Mesenchymal stem cell (in vitro differentiated cells and primary cell): Measurements from ENCODE around the gene FXR2.
A peak's percentile ranks its signal among the peaks of the same experiment; 100 is the strongest.

Source experiments
- DNase-seq: peaks from one replicate; pipeline ENCODE4 v3.0.0-alpha.2; 2013
- H2AFZ ChIP-seq: one replicate; pipeline ENCODE4 v1.6.1; 2013; ENCODE audit warnings: low read depth, mild to moderate bottlenecking, control low read depth, inconsistent platforms, low read length, moderate library complexity
- H2AK5ac ChIP-seq: 2 replicates; pipeline ENCODE4 v1.6.1; 2013; ENCODE audit warnings: low read length, moderate library complexity, mild to moderate bottlenecking, inconsistent platforms; ENCODE audit not compliant: severe bottlenecking
- H2BK120ac ChIP-seq: one replicate; pipeline ENCODE4 v1.6.1; 2013; ENCODE audit warnings: low read depth, mild to moderate bottlenecking, inconsistent platforms, low read length, moderate library complexity
- H2BK12ac ChIP-seq, 2 experiments: one replicate each; pipeline ENCODE4 v1.6.1; 2013; ENCODE audit warnings: inconsistent platforms in 2 of 2, low read length in 2 of 2, mild to moderate bottlenecking in 2 of 2, moderate library complexity in 2 of 2, control low read depth in 1 of 2
- H2BK15ac ChIP-seq: one replicate; pipeline ENCODE4 v1.6.1; 2013; ENCODE audit warnings: mild to moderate bottlenecking, low read depth, inconsistent platforms; ENCODE audit not compliant: poor library complexity, severe bottlenecking
- H2BK5ac ChIP-seq: 2 replicates; pipeline ENCODE4 v1.6.1; 2013; ENCODE audit warnings: low read depth, mild to moderate bottlenecking, low read length, control low read depth, inconsistent platforms; ENCODE audit not compliant: poor library complexity, severe bottlenecking
- H3K14ac ChIP-seq, 2 experiments: one replicate each; pipeline ENCODE4 v1.6.1; 2013; ENCODE audit warnings: inconsistent platforms in 2 of 2, low read length in 2 of 2, control low read depth in 1 of 2, mild to moderate bottlenecking in 1 of 2, moderate library complexity in 1 of 2
- H3K18ac ChIP-seq, 2 experiments: one replicate each; pipeline ENCODE4 v1.6.1; 2013; ENCODE audit warnings: inconsistent platforms in 2 of 2, low read length in 2 of 2, control low read depth in 1 of 2, low read depth in 1 of 2, mild to moderate bottlenecking in 1 of 2
- H3K23ac ChIP-seq, 2 experiments: one replicate each; pipeline ENCODE4 v1.6.1; 2013; ENCODE audit warnings: inconsistent platforms in 2 of 2, low read length in 2 of 2, mild to moderate bottlenecking in 2 of 2, moderate library complexity in 2 of 2, control low read depth in 1 of 2
- H3K27ac ChIP-seq: 2 replicates; pipeline ENCODE4 v1.5.1; 2013; ENCODE audit warnings: mild to moderate bottlenecking, moderate library complexity, low read length, control low read depth, inconsistent platforms; ENCODE audit not compliant: poor library complexity, severe bottlenecking
- H3K27me3 ChIP-seq, 2 experiments: 2 replicates each; pipeline versions ENCODE4 v1.6.1 to v1.7.0; 2013; ENCODE audit warnings: low read length in 2 of 2, mild to moderate bottlenecking in 2 of 2, moderate library complexity in 2 of 2, control low read depth in 1 of 2, inconsistent platforms in 1 of 2; ENCODE audit not compliant: control insufficient read depth in 1 of 2, insufficient read depth in 1 of 2
- H3K36me3 ChIP-seq, 2 experiments: 2 replicates each; pipeline versions ENCODE4 v1.6.1 to v1.7.0; 2013; ENCODE audit warnings: low read length in 2 of 2, control low read depth in 1 of 2, inconsistent platforms in 1 of 2, low read depth in 1 of 2, mild to moderate bottlenecking in 1 of 2; ENCODE audit not compliant: insufficient read depth in 2 of 2, control insufficient read depth in 1 of 2
- H3K4ac ChIP-seq, 2 experiments: one replicate each; pipeline ENCODE4 v1.6.1; 2013; ENCODE audit warnings: inconsistent platforms in 2 of 2, low read length in 2 of 2, mild to moderate bottlenecking in 2 of 2, moderate library complexity in 2 of 2, control low read depth in 1 of 2, low read depth in 1 of 2
- H3K4me1 ChIP-seq: 2 replicates; pipeline ENCODE4 v1.6.1; 2013; ENCODE audit warnings: low read depth, low read length, control low read depth; ENCODE audit not compliant: control insufficient read depth, insufficient read depth
- H3K4me2 ChIP-seq: 2 replicates; pipeline ENCODE4 v1.6.1; 2013; ENCODE audit warnings: low read length, mild to moderate bottlenecking, inconsistent platforms; ENCODE audit not compliant: poor library complexity, severe bottlenecking
- H3K4me3 ChIP-seq, 2 experiments: 2 replicates each; pipeline versions ENCODE4 v1.5.1 to v1.7.0; 2013; ENCODE audit warnings: low read length in 2 of 2, mild to moderate bottlenecking in 2 of 2, control low read depth in 1 of 2, low read depth in 1 of 2; ENCODE audit not compliant: insufficient read depth in 1 of 2
- H3K79me1 ChIP-seq: replicated peaks from 2 replicates; pipeline ENCODE4 v1.6.1; 2013; ENCODE audit warnings: mild to moderate bottlenecking, control low read depth, low read length, inconsistent platforms; ENCODE audit not compliant: poor library complexity, severe bottlenecking
- H3K9ac ChIP-seq: 2 replicates; pipeline ENCODE4 v1.7.0; 2013; ENCODE audit warnings: mild to moderate bottlenecking, low read length, moderate library complexity
- H3K9me3 ChIP-seq: 2 replicates; pipeline ENCODE4 v1.7.0; 2013; ENCODE audit warnings: mild to moderate bottlenecking, low read length; ENCODE audit not compliant: control insufficient read depth
- H4K8ac ChIP-seq: one replicate; pipeline ENCODE4 v1.6.1; 2013; ENCODE audit warnings: inconsistent platforms, mild to moderate bottlenecking, low read length, moderate library complexity
- H4K91ac ChIP-seq: one replicate; pipeline ENCODE4 v1.6.1; 2013; ENCODE audit warnings: mild to moderate bottlenecking, low read length, inconsistent platforms
- WGBS: methylation state at CpG from one replicate; pipeline ENCODE4 v1.1.7; 2013; ENCODE audit warnings: mixed read lengths; 5-methylcytosine and 5-hydroxymethylcytosine counted together

FXR2 gene

DNA sequence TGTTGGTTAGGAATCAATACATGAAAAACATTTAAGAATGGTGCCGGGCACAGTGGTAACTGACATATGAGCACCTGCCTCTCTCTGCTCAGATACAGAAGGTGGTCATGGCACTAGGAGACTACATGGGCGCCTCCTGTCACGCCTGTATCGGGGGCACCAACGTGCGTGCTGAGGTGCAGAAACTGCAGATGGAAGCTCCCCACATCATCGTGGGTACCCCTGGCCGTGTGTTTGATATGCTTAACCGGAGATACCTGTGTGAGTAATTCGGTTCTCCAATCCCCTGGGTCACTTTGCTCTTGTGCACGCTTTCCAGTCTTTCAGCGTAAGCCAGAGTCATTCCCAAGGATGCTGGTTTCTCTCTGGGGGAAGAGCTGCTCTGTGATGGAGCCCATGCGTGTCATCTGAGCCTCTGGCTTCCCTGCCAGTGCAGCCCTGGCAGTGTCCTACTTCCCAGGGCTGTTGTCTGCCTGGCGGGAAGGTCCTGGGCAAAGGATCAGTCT, 38.2 kb downstream of the FXR2 start:
- no peak for DNase-seq
- no peak overlapping the region for H4K91ac ChIP-seq
- H3K4me2 ChIP-seq: no peak overlapping the region
- no peak overlapping the region for H3K18ac ChIP-seq
- no peaks in the 10 kb centered on the region for H3K9me3 ChIP-seq
- H3K36me3 ChIP-seq: peaks cover 54 to 71% of the 10 kb centered on the region in 2 experiments
- no peak overlapping the region for H3K23ac ChIP-seq
- no peak overlapping the region for H2BK120ac ChIP-seq
- H2BK15ac ChIP-seq: no peak overlapping the region
- H3K27ac ChIP-seq: no peak overlapping the region
- H3K4me3 ChIP-seq: no peak overlapping the region
- no peak overlapping the region for H4K8ac ChIP-seq
- no peaks in the 10 kb centered on the region for H3K27me3 ChIP-seq
- 94% methylated on average over 14 of the region's 14 CpGs for WGBS
- H3K9ac ChIP-seq: peak overlapping the region; percentile 98
- H2BK5ac ChIP-seq: no peak overlapping the region
- no peaks in the 10 kb centered on the region for H3K79me1 ChIP-seq
- H2AK5ac ChIP-seq: no peak overlapping the region
- H2BK12ac ChIP-seq: no peak overlapping the region
- H2AFZ ChIP-seq: no peak overlapping the region
- H3K4ac ChIP-seq: no peak overlapping the region
- H3K4me1 ChIP-seq: peaks cover 28% of the 10 kb centered on the region
- H3K14ac ChIP-seq: no peak overlapping the region

DNA sequence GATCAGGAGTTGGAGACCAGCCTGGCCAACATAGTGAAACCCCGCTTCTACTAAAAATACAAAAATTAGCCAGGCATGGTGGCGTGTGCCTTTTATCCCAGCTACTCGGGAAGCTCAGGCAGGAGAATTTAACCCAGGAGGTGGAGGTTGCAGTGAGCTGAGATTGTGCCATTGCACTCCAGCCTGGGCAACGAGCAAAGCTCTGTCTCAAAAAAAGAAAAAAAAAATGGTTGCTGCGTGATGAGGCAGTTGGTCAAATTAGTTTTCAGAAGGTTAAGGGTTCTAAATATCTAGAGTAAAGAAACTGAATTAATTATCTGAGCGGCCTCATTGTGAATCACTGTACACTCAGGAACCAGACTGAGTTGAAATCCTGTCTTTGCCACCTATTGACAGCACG, 38.7 kb downstream of the FXR2 start:
- Histone ChIP-seq H3K23ac (no peak overlapping the region), H3K4me1 (peaks cover 29% of the 10 kb centered on the region), H3K18ac (no peak overlapping the region), H3K27ac (no peak overlapping the region), H2BK120ac (no peak overlapping the region), H3K36me3 (peaks cover 59 to 73% of the 10 kb centered on the region in 2 experiments), H3K9me3 (no peaks in the 10 kb centered on the region), H2BK12ac (no peak overlapping the region), H2AK5ac (no peak overlapping the region), H3K4me2 (no peak overlapping the region), H4K8ac (no peak overlapping the region), H2AFZ (no peak overlapping the region), H3K4ac (no peak overlapping the region), H3K27me3 (no peaks in the 10 kb centered on the region), H2BK5ac (no peak overlapping the region), H3K14ac (no peak overlapping the region), H3K79me1 (peaks cover 2% of the 10 kb centered on the region), H2BK15ac (no peak overlapping the region), H4K91ac (no peak overlapping the region), H3K9ac (peak overlapping the region; percentile 98), H3K4me3 (peak overlapping the region in 1 of 2 experiments; percentile 94)
- 93% methylated on average over 7 of the region's 7 CpGs for WGBS
- DNase-seq: no peak

DNA sequence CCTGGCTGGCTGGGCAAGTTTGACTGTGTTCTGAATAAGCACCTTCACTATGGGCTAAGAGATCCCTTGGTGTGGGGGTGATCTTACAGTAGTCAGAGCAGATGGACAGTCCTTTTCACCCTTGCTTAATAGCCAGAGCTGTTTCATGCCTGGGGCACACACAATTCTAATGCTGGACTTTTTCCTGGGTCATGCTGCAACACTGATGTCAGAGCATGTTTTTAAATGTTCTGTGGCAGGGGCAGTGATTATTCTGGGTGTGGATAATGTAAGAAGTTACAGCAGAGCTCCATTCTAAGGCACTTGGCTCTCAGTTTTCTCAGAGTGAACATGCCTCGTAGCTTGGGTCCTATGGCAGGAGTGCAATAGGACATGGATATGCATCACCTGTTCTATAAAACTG, 39.2 kb downstream of the FXR2 start:
- Histone ChIP-seq H3K23ac (no peak overlapping the region), H3K27ac (no peak overlapping the region), H3K9me3 (no peaks in the 10 kb centered on the region), H3K4ac (no peak overlapping the region), H3K4me1 (peaks cover 29% of the 10 kb centered on the region), H3K4me2 (no peak overlapping the region), H3K36me3 (peaks cover 64 to 74% of the 10 kb centered on the region in 2 experiments), H2BK120ac (no peak overlapping the region), H2AK5ac (no peak overlapping the region), H3K79me1 (peaks cover 5% of the 10 kb centered on the region), H2BK5ac (no peak overlapping the region), H4K8ac (no peak overlapping the region), H3K9ac (peak overlapping the region; percentile 98), H3K14ac (no peak overlapping the region), H3K18ac (no peak overlapping the region), H4K91ac (no peak overlapping the region), H3K4me3 (peak overlapping the region in 1 of 2 experiments; percentile 94), H2BK15ac (no peak overlapping the region), H2AFZ (no peak overlapping the region), H3K27me3 (no peaks in the 10 kb centered on the region), H2BK12ac (no peak overlapping the region)
- DNase-seq: no peak
- WGBS: 83% methylated on average over 1 of the region's 1 CpG

DNA sequence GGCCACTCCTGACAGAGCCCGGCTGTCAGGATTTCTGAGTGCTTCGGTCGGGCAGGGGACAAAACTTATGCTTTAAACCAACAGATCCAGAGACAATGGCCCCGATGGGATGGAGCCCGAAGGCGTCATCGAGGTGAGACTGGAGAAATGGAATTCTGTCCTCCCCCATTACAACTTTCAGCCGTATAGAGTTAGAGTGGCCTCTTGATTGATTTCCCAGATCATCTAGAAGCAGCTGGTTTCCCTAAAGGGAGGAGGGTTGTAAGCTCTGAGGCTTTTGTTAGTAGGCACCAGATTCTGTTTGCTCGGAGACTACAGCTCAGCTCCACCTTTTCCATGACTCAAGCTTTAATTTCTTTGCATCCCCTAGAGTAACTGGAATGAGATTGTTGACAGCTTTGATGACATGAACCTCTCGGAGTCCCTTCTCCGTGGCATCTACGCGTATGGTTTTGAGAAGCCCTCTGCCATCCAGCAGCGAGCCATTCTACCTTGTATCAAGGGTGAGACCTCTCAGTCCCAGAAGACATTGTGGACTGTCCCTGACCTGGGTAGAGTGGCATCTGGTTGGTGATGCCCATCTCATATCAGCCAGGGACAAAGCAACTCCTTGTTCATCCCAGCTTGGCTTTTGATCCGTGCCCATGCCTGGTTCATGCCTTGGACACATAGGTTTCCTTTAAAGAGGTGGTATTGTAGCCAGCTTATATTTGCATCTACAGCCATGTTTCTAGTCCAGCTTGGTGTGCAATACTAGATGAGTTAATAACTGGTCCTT, 40.3 kb downstream of the FXR2 start:
- Histone ChIP-seq H3K27me3 (no peaks in the 10 kb centered on the region), H3K36me3 (peaks cover 69 to 75% of the 10 kb centered on the region in 2 experiments), H3K4me3 (peak overlapping the region; percentile 94 to 100), H3K9ac (peak overlapping the region; percentile 98), H3K79me1 (peaks cover 12% of the 10 kb centered on the region), H3K4ac (no peak overlapping the region), H3K14ac (peak overlapping the region in 1 of 2 experiments; percentile 6), H3K27ac (peak overlapping the region; percentile 14), H2BK5ac (no peak overlapping the region), H4K91ac (no peak overlapping the region), H2AFZ (no peak overlapping the region), H3K4me1 (peaks cover 24% of the 10 kb centered on the region), H2BK120ac (no peak overlapping the region), H2AK5ac (no peak overlapping the region), H3K9me3 (no peaks in the 10 kb centered on the region), H2BK15ac (no peak overlapping the region), H3K23ac (peak overlapping the region in 1 of 2 experiments; percentile 2), H3K4me2 (peak overlapping the region; percentile 47), H3K18ac (peak overlapping the region in 1 of 2 experiments; percentile 28), H4K8ac (no peak overlapping the region), H2BK12ac (no peak overlapping the region)
- no peak for DNase-seq
- WGBS: 45% methylated on average over 11 of the region's 15 CpGs
